Stimulated activated CD4-positive, alpha-beta T cell treated with anti-CD3 and anti-CD28 coated beads, Interleukin-2, amount 100 ng/mL, for 48 hours (primary cell): ENCODE data around the gene ACTN4.

Source experiments
- DNase-seq, 2 donors: peaks; one replicate each; pipeline ENCODE4 v3.0.0-alpha.2; 2020

Gene ACTN4

GRCh38 chr19:38712161-38712748 is 64.8 kb downstream of the ACTN4 start:
- DNase-seq, result no peak

GRCh38 chr19:38713227-38713649 is 65.8 kb downstream of the ACTN4 start:
- no peak for DNase-seq

- DNase-seq, result no peak
These were observed 66.4 kb downstream of the ACTN4 start for GRCh38 chr19:38713865-38714264.

- no peak for DNase-seq
These were observed 66.9 kb downstream of the ACTN4 start for GRCh38 chr19:38714354-38714778.

- DNase-seq, result no peak
These were observed 68.1 kb downstream of the ACTN4 start for GRCh38 chr19:38715555-38715954.

- no peak for DNase-seq
These were observed 69.6 kb downstream of the ACTN4 start for GRCh38 chr19:38717051-38717450.

- no peak for DNase-seq
These were observed 70.4 kb downstream of the ACTN4 start for GRCh38 chr19:38717855-38718254.

GRCh38 chr19:38718747-38719543 is 71.5 kb downstream of the ACTN4 start:
- DNase-seq, result no peak

GRCh38 chr19:38719761-38720558 is 72.5 kb downstream of the ACTN4 start:
- no peak for DNase-seq

- DNase-seq, result no peak
These were observed 73.2 kb downstream of the ACTN4 start for GRCh38 chr19:38720559-38721236.

- DNase-seq, result no peak
These were observed 74.0 kb downstream of the ACTN4 start for GRCh38 chr19:38721496-38721895.

- DNase-seq, result no peak
These were observed 74.7 kb downstream of the ACTN4 start for GRCh38 chr19:38721979-38722773.

GRCh38 chr19:38722947-38723605 is 75.6 kb downstream of the ACTN4 start:
- DNase-seq, result no peak

- DNase-seq, result no peak
These were observed 76.1 kb downstream of the ACTN4 start for GRCh38 chr19:38723606-38723965.

GRCh38 chr19:38723990-38724854 is 76.8 kb downstream of the ACTN4 start:
- DNase-seq, result no peak

GRCh38 chr19:38725469-38726283 is 78.2 kb downstream of the ACTN4 start:
- DNase-seq, result no peak

GRCh38 chr19:38726284-38726673 is 78.8 kb downstream of the ACTN4 start:
- DNase-seq, result no peak

- no peak for DNase-seq
These were observed 79.4 kb downstream of the ACTN4 start for GRCh38 chr19:38726761-38727301.

GRCh38 chr19:38727306-38727867 is 79.9 kb downstream of the ACTN4 start:
- no peak for DNase-seq
